Renal pelvis (tissue), 4 donors: Measurements from ENCODE around the gene CA10. TPM values are rescaled to one million over a fixed set of nuclear protein-coding genes. Genes with fewer than 3 reads are reported as not detected.

Source experiments
- DNase-seq: peaks from one replicate; pipeline ENCODE4 v3.0.0-alpha.2; 2013
- polyA plus RNA-seq, 3 donors: library from polyadenylated mRNA; unstranded; fragments of 120-200 nt; gene quantifications; one replicate each; pipeline ENCODE4 v1.2.1, GENCODE V29; 2013; ENCODE audit not compliant: insufficient read length in 3 of 3

Gene CA10
- polyA plus RNA-seq, 3 donors = 8.6 to 12.4 (median 12.0) TPM

DNA sequence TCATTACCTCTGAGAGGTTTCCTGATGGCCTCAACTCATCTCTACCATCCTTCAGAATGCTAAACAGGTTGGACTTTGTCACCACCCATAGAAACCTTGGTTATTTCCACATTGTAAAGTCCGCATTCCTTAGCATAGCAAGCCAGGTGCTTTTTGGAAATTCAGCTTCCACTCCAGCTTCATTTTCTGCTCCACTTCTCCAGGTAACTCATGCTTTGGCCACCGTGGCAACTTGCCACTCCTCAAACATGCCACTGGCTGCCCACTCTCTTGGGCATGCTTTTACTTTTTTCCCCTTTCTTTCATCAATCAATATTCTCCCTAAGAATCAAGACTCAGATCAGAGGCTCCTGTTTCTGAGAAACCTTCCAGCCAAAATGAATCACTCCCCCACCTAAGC is 203.3 kb downstream of the CA10 start:
- DNase-seq = no peak

GRCh38 chr17:51954232-51954765 is 204.2 kb downstream of the CA10 start:
- DNase-seq = no peak

GRCh38 chr17:51951741-51952140 is 206.8 kb downstream of the CA10 start:
- no peak for DNase-seq

DNA sequence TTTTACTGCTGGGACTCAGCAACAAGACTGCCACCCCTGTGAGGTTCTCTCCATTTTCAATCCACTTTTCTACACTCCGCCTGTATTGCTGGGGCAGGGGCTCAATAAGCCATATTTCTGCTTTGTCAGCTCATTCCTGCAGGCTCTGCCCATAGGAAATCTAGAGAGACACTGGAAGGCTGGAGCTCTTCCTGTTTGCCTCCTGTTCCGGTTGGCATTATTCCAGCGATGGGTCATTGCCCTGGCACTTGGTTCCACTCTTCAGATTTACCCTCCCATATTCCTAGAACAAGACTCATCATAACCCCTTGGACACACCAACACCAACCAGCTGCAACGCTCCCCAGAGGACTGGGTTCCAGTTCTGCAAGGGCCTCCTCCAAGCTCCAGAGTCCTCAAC is 210.4 kb downstream of the CA10 start:
- no peak for DNase-seq

DNA sequence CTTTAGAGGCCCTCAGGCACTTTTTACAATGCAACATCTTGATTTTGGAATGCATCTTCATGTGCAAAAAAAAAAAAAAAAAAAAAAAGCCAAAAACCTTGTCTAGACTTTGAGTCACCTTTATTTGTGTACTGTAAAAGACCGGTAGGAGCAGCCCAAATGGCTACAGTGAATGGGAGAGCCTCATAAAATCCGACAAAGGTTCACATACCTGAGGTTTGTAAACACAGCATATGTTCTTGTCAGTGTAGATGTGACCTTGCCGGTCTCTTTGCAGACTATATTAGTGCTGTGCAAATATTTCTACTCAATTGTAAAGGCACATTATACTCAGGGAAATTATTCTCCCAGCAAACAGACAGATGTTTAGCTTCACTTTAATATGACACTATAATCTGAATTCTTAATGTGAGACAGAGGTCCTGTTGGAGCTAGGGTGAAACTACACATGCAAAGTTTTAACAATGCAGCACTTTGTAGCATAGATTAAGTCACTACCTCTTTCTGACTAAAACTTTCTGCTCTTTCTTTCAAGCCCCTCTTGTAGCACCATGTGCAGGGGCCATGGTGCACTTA is 211.3 kb downstream of the CA10 start:
- DNase-seq = no peak

DNA sequence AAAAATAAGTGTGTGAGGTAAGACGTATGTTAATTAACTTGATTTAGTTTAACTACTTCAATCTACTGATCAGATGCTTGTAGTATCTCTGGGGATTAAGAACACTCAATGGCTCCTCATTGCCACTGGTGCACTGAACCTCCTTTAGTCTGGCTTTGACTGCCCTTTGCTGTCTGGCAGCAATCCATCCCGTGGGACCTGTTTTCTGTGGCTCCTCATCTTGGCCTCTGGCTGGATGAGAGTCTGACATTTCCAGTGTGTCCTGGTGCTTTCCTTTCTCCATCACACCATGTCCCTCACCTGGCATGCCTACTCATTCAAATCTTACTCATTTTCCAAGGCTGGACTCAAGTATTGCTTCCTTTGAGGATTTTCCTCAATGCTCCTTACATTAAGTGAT is 212.2 kb downstream of the CA10 start:
- DNase-seq = no peak

DNA sequence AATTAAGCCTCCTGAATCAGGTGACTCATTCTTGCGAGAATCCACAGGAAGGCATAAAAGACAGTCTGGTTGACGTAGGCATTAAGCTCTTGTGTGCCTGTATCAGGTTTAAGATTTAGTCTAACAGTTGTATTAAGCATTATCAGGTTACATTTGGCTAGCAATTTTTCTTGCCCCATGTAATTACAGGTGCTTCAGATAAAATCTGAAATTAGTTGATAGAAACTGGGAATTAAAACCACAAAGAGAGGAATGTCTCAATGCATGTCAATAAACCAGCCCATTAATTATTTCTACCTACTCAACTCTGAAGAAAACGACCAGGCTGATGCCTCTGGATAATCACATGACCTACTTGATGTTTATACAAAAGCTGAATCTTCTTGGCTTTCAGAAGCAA is 217.2 kb downstream of the CA10 start:
- DNase-seq = no peak

GRCh38 chr17:51937264-51937663 is 221.2 kb downstream of the CA10 start:
- no peak for DNase-seq

DNA sequence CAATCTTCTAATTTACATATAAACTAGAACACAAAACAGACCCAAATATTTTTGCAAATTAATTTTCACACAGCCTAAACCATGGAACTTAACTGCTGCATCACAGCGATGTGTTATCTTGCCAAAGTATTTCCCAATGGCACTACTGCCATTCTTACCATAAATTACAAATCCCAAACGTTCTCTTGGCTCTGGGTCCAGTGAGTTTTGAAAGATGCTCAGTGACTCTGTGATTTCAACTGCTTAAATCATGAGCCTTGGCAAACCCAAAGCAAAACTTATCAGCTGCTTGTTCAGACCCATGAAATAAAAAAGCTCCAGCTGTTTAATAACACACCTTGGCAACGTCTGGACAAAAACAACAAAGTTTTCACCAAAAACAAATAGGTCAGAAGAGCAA is 223.0 kb downstream of the CA10 start:
- DNase-seq = no peak

DNA sequence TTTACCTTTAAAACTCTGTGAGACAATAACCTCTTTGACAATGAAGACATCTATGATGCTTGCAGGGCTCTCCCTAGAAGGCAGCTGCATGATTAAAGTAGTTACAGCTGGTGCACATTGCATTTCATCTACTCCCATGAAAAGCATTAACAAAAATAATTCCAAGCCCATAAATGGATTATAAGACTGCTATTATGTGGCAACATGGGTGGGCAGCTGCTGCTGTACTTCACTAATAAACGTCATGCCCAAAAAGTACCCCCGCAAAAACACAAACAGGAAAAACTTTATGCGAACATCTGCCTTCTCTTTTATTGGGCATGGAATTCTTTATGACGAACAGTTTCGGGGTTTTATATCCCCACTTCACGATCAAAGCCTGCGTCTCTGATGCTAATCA is 224.9 kb downstream of the CA10 start:
- no peak for DNase-seq

GRCh38 chr17:51926448-51926847 is 232.1 kb downstream of the CA10 start:
- DNase-seq = no peak

GRCh38 chr17:51921500-51921899 is 237.0 kb downstream of the CA10 start:
- no peak for DNase-seq

- DNase-seq = no peak
These were observed 243.9 kb downstream of the CA10 start for GRCh38 chr17:51914577-51914976.

DNA sequence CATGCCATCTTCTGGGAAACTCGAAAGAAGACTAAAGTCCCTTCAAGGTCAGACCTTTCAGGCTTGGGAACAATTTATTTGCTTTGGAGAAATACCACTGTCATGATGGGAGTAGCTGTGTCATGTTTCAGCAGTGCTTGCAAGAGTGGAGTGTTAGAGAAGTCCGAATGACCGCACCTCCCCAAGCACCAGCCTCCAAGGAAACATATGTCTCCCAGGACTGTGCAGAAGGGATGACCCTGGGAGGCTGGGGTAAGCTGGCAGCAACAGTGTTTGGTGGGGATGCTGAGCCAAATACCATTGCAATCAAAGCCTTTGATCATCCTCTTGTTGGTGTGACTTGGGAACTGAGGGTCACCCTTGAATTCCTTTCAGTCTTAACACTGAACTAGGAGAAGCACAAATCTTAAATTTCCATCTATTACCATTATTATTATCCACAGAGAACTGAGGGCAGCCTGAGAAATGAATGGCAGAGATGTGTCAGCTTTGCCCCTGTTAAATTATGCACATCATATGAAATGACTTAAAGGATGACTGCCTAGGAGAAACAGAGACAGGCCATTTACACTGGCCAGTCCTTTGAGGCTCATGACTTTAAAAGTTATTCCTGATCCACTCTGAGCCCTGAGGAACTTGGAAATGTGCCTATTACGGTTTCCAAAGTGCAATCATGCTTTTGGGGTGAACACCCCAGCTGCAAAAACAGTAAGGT is 244.9 kb downstream of the CA10 start:
- DNase-seq = no peak

GRCh38 chr17:51912939-51913338 is 245.6 kb downstream of the CA10 start:
- no peak for DNase-seq

DNA sequence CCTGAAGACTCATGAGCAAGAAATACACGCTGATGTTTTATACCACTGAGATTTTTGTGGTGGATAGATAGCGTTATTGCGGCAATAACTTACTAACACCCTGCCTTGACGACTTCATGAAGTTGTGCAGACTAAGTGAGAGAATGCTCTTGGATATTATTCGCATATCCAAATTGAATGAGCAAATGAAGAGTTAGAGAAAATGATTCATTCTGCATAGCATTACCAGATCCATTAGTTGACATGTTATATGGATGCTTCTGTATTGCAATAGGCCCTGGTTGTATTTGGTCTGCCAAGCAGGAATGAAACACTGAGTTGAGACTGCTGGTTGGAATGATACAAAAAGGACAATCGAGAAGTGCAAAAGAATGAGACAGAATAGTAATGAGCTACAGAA is 247.3 kb downstream of the CA10 start:
- DNase-seq = no peak

DNA sequence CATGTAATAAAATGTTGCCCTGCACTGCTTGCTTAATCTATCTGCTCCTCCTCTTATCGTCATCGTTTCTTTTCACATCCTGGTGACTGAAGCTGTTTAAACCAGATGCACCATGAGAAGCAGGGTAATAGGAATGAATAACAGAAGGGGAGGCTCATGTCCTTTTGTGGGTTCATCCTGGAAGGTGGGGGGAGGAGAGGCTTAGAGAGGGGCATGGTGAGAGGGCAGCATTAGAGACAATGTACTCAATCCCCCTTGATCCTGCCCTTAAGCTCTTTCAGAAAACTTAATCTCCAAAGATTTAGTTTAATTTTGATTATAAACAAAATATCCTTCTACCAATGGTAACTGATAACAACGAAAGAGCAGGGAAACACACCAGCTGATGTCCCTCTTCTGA is 248.5 kb downstream of the CA10 start:
- DNase-seq = no peak

GRCh38 chr17:51908841-51909537 is 249.5 kb downstream of the CA10 start:
- DNase-seq = no peak

DNA sequence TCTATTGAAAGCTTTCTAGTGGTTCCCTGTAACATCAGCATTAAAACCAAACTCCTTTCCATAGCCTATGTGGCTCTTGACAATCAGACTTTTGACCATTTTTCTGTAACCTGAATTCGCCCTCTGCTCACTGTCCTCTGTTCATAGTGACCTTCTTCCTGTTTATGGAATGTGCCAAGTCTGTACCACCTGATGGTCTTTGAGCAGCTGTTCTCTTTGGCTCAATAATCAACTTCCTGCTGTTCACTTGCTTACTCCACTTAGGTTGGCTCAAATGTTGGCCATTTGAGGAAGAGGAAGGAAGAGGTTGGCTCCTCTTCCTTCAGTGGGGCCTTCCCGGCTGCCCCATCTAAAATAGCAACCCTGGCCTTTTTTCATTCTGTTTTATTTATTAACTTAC is 251.5 kb downstream of the CA10 start:
- no peak for DNase-seq

DNA sequence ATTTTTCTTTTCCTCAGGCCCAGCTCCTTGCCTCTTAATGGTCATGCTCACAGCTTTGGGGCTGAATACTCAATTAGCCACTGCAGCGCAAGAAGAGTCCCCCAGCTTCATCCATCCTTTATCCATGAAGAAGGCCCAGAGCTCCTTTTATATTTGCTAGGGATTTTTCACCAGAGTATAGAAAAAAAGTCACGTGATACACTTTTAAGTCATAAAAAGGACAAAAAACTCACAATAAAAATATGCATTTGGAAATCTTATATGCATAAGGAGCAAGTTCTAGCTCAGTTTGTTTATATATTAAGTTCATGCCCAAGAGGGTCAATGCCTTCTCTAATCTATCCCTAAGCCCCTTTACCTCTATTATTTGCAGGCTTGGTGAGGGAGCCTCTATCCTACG is 254.1 kb downstream of the CA10 start:
- DNase-seq = no peak

DNA sequence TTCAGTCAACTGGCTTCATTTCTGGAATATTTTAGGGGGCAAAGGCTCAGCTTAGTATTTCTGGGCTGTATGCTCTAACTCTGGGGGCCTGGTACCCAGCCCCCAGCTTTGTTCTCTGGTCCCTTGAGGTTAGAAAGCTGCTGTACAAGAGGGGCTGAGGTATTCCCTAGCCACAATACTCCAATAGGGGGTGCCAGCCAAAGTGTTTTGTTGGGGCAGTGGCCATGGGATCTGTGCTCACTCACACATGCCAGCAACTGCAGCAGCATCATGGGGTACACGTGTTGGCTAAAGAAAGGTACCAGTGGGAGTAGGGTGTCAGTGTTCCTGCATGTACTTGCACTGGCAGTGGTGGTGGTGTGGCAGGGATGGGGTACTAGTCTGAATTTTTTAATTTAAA is 257.3 kb downstream of the CA10 start:
- no peak for DNase-seq

DNA sequence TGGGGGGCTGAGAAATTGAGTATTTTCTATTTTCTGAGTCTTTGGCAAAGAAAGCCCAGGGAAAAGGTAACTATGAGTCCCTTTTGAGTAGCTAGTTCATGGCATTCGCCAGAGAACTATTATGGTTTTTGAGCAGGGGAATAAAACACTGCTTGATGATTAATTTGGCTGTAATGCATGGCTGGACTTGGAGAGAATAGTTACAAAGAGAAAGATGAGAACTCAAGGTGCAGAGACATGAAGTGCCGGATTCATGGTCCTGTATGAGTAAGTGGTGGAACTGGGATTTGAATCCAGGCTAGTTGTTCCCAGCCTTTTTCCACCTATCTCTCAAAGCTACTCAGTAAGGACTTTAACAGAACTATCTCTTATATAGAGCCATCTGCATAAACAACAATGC is 266.6 kb downstream of the CA10 start:
- DNase-seq = no peak

- DNase-seq = no peak
These were observed 267.8 kb downstream of the CA10 start for GRCh38 chr17:51890710-51891109.
